Measurements from ENCODE around the gene SUSD5. TPM values are rescaled to one million over a fixed set of nuclear protein-coding genes. Genes with fewer than 3 reads are reported as not detected.

The SUSD5 gene
- not detected for polyA plus RNA-seq (2012; ENCODE audit: insufficient read length, low read depth)

GRCh38 chr3:33218446-33219174 lies at the start of gene SUSD5:
SUSD5 (minus strand) TSS chr3:33218810; CDS start chr3:33218797, 13 bp downstream.
- no peak for TF ChIP-seq POLR2AphosphoS5 (IDR thresholded peaks at IDR 0.05; ENCODE audit: low read depth, low read length)
- TF ChIP-seq REST (IDR thresholded peaks at IDR 0.05; ENCODE audit: insufficient read depth in 1 of 2, low read depth in 2 of 2, low read length in 2 of 2), result no peak
- TF ChIP-seq FOXP2 (optimal IDR thresholded peaks at IDR 0.05; ENCODE audit: borderline replicate concordance, extremely low read depth, extremely low read length, insufficient read depth), result no peak
- no peak for TF ChIP-seq SIN3A (IDR thresholded peaks at IDR 0.05; ENCODE audit: borderline replicate concordance, insufficient read depth, low read length)
- no peak for TF ChIP-seq TAF1 (IDR thresholded peaks at IDR 0.05; ENCODE audit: borderline replicate concordance, insufficient read depth, low read length)

- no peak for TF ChIP-seq REST (IDR thresholded peaks at IDR 0.05; ENCODE audit: insufficient read depth in 1 of 2, low read depth in 2 of 2, low read length in 2 of 2)
- TF ChIP-seq POLR2AphosphoS5 (IDR thresholded peaks at IDR 0.05; ENCODE audit: low read depth, low read length), result no peak
- no peak for TF ChIP-seq SIN3A (IDR thresholded peaks at IDR 0.05; ENCODE audit: borderline replicate concordance, insufficient read depth, low read length)
- no peak for TF ChIP-seq FOXP2 (optimal IDR thresholded peaks at IDR 0.05; ENCODE audit: borderline replicate concordance, extremely low read depth, extremely low read length, insufficient read depth)
- TF ChIP-seq TAF1 (IDR thresholded peaks at IDR 0.05; ENCODE audit: borderline replicate concordance, insufficient read depth, low read length), result no peak
Observed at GRCh38 chr3:33260104-33260503, 41.5 kb upstream of the SUSD5 start.

GRCh38 chr3:33256249-33256648 lies 37.6 kb upstream of the SUSD5 start:
- no peak for TF ChIP-seq TAF1 (IDR thresholded peaks at IDR 0.05; ENCODE audit: borderline replicate concordance, insufficient read depth, low read length)
- TF ChIP-seq FOXP2 (optimal IDR thresholded peaks at IDR 0.05; ENCODE audit: borderline replicate concordance, extremely low read depth, extremely low read length, insufficient read depth), result no peak
- no peak for TF ChIP-seq SIN3A (IDR thresholded peaks at IDR 0.05; ENCODE audit: borderline replicate concordance, insufficient read depth, low read length)
- TF ChIP-seq REST (IDR thresholded peaks at IDR 0.05; ENCODE audit: insufficient read depth in 1 of 2, low read depth in 2 of 2, low read length in 2 of 2), result no peak
- no peak for TF ChIP-seq POLR2AphosphoS5 (IDR thresholded peaks at IDR 0.05; ENCODE audit: low read depth, low read length)

- TF ChIP-seq REST (IDR thresholded peaks at IDR 0.05; ENCODE audit: insufficient read depth in 1 of 2, low read depth in 2 of 2, low read length in 2 of 2) (no peak), TAF1 (IDR thresholded peaks at IDR 0.05; ENCODE audit: borderline replicate concordance, insufficient read depth, low read length) (no peak), FOXP2 (optimal IDR thresholded peaks at IDR 0.05; ENCODE audit: borderline replicate concordance, extremely low read depth, extremely low read length, insufficient read depth) (no peak), SIN3A (IDR thresholded peaks at IDR 0.05; ENCODE audit: borderline replicate concordance, insufficient read depth, low read length) (no peak), POLR2AphosphoS5 (IDR thresholded peaks at IDR 0.05; ENCODE audit: low read depth, low read length) (no peak)
Observed at GRCh38 chr3:33250712-33251111, 32.1 kb upstream of the SUSD5 start.
